Suprapubic skin (tissue), 4 donors: ENCODE data around the gene CTU2. TPM values are rescaled to one million over a fixed set of nuclear protein-coding genes. Genes with fewer than 3 reads are reported as not detected.

Source experiments
- DNase-seq, 2 donors: peaks; one replicate each; pipeline ENCODE4 v3.0.0-alpha.2; 2019; ENCODE audit warnings: low spot score in 2 of 2
- H3K27ac ChIP-seq: fragments of 200-600 bp; sonication (generic); one replicate; pipeline ENCODE4 v1.5.1; 2019
- H3K27me3 ChIP-seq: fragments of 200-600 bp; sonication (generic); one replicate; pipeline ENCODE4 v1.5.1; 2019
- H3K36me3 ChIP-seq: fragments of 200-600 bp; sonication (generic); one replicate; pipeline ENCODE4 v1.5.1; 2019
- H3K4me1 ChIP-seq: fragments of 200-600 bp; sonication (generic); one replicate; pipeline ENCODE4 v1.5.1; 2019
- H3K4me3 ChIP-seq: fragments of 200-600 bp; sonication (generic); one replicate; pipeline ENCODE4 v1.5.1; 2019; ENCODE audit warnings: mild to moderate bottlenecking
- H3K9me3 ChIP-seq: fragments of 200-600 bp; sonication (generic); one replicate; pipeline ENCODE4 v1.5.1; 2019
- EP300 ChIP-seq: sonication (generic); formaldehyde crosslinking; IDR thresholded peaks from one replicate; pipeline ENCODE4 v1.6.1; 2017; ENCODE audit warnings: antibody characterized with exemption
- POLR2A ChIP-seq, 2 donors: fragments of 450-650 bp; IDR thresholded peaks; one replicate each; pipeline ENCODE4 v1.6.1; 2017; ENCODE audit warnings: antibody characterized with exemption in 2 of 2, mild to moderate bottlenecking in 2 of 2, moderate library complexity in 2 of 2
- POLR2AphosphoS5 ChIP-seq, 3 donors: sonication (generic); formaldehyde crosslinking; IDR thresholded peaks; one replicate each; pipeline ENCODE4 v1.6.1; 2017; ENCODE audit warnings: antibody characterized with exemption in 3 of 3
- WGBS: methylation state at CpG from one replicate; pipeline ENCODE4 v1.1.5; 2018; 5-methylcytosine and 5-hydroxymethylcytosine counted together
- total RNA-seq, 4 donors: library from RNA; depleted of rRNA; stranded (reverse); fragments of >200 nt; gene quantifications; one replicate each; pipeline ENCODE4 v1.1.0, GENCODE V29; 2016
- TF ChIP-seq, protein P1 (sequence below), 2 donors: fragments of 200-600 bp in 1 of 2; fragments of 450-650 bp in 1 of 2; sonication (generic) in 1 of 2; IDR thresholded peaks; one replicate each; pipeline ENCODE4 v1.5.1; 2016 to 2019; ENCODE audit warnings: antibody characterized with exemption in 2 of 2, mild to moderate bottlenecking in 1 of 2, moderate library complexity in 1 of 2

Gene CTU2
- total RNA-seq, 4 donors from 2014 or later, result 7.8 to 17.8 (median 10.9) TPM

DNA sequence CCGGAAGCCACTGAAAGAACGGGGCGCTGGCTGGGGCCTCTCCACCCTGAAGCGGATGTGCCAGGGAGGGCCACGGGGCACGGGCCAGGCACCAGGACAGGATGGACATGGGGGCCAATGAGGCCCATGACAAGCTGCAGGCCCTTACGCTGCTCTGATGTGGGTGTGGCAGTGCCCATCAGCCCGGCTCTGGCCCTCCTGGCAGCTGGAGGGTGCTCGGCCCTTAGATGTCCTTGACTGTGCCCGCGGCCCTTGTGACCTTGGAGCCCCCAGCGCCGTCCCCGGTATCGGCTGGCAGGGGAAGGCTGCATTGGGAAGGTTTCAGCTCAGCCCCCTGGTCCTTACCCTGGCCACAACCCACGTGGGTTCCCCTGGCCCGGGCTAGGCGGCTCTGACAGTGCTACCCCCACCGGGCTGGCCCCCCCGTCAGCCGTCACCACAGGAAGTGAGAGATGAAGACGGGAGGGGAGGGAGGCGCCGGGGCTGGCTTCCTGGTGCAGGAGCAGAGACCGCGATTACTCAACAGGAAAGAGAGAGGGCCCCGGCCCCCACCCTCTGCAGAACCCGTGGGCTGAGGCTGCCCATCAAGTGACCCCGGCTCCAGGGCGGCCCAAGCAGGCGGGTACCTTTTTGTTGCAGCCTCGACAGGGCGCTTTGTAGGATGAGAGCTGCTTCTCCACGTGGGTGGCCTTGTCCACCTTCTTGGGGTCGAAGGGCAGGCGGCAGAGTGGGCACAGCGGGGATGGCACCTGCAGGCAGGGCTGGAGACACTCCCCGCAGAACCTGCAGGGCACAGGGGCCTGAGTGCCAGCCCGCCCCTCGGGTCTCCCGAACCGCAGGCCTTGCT is 5.4 kb upstream of the CTU2 start:
- peaks cover 51% of the 10 kb centered on the region for H3K36me3 ChIP-seq
- H3K9me3 ChIP-seq, result no peaks in the 10 kb centered on the region
- peak; percentile 93 to 97 for DNase-seq
- no peaks in the 10 kb centered on the region for H3K27me3 ChIP-seq
- peak overlapping the region; percentile 11 for H3K4me3 ChIP-seq
- 66% methylated on average over 17 of the region's 42 CpGs for WGBS
- H3K27ac ChIP-seq, result no peak overlapping the region
- H3K4me1 ChIP-seq, result peaks cover 49% of the 10 kb centered on the region
- TF ChIP-seq, protein P1, sequence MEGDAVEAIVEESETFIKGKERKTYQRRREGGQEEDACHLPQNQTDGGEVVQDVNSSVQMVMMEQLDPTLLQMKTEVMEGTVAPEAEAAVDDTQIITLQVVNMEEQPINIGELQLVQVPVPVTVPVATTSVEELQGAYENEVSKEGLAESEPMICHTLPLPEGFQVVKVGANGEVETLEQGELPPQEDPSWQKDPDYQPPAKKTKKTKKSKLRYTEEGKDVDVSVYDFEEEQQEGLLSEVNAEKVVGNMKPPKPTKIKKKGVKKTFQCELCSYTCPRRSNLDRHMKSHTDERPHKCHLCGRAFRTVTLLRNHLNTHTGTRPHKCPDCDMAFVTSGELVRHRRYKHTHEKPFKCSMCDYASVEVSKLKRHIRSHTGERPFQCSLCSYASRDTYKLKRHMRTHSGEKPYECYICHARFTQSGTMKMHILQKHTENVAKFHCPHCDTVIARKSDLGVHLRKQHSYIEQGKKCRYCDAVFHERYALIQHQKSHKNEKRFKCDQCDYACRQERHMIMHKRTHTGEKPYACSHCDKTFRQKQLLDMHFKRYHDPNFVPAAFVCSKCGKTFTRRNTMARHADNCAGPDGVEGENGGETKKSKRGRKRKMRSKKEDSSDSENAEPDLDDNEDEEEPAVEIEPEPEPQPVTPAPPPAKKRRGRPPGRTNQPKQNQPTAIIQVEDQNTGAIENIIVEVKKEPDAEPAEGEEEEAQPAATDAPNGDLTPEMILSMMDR (IDR thresholded peaks at IDR 0.05), result no peak
- TF ChIP-seq EP300 (no peak), POLR2AphosphoS5 (IDR thresholded peaks at IDR 0.05) (no peak), POLR2A (IDR thresholded peaks at IDR 0.05) (no peak)

GRCh38 chr16:88701581-88702370 is 4.5 kb upstream of the CTU2 start:
- 64% methylated on average over 14 of the region's 30 CpGs for whole genome bisulfite sequencing
- peaks cover 52% of the 10 kb centered on the region for H3K4me1 ChIP-seq

GRCh38 chr16:88702371-88703210 is 3.7 kb upstream of the CTU2 start:
- no peak for DNase-seq
- H3K27ac ChIP-seq, result no peak overlapping the region
- TF ChIP-seq, protein P1 (IDR thresholded peaks at IDR 0.05), result no peak
- TF ChIP-seq EP300 (no peak), POLR2AphosphoS5 (IDR thresholded peaks at IDR 0.05) (no peak), POLR2A (IDR thresholded peaks at IDR 0.05) (no peak)
- 81% methylated on average over 29 of the region's 31 CpGs for WGBS
- H3K4me3 ChIP-seq, result no peak overlapping the region
- peaks cover 60% of the 10 kb centered on the region for H3K4me1 ChIP-seq
- H3K36me3 ChIP-seq, result peaks cover 34% of the 10 kb centered on the region
- no peaks in the 10 kb centered on the region for H3K27me3 ChIP-seq
- no peaks in the 10 kb centered on the region for H3K9me3 ChIP-seq

More at GRCh38 chr16:88701581-88702370, 4.5 kb upstream of the CTU2 start:
- peak overlapping the region; percentile 11 for H3K4me3 ChIP-seq
- no peak overlapping the region for H3K27ac ChIP-seq
- DNase-seq, result no peak
- no peaks in the 10 kb centered on the region for H3K9me3 ChIP-seq
- H3K27me3 ChIP-seq, result no peaks in the 10 kb centered on the region
- H3K36me3 ChIP-seq, result peaks cover 42% of the 10 kb centered on the region
- TF ChIP-seq EP300 (no peak), POLR2AphosphoS5 (IDR thresholded peaks at IDR 0.05) (no peak), POLR2A (IDR thresholded peaks at IDR 0.05) (no peak)
- TF ChIP-seq, protein P1 (IDR thresholded peaks at IDR 0.05), result no peak

DNA sequence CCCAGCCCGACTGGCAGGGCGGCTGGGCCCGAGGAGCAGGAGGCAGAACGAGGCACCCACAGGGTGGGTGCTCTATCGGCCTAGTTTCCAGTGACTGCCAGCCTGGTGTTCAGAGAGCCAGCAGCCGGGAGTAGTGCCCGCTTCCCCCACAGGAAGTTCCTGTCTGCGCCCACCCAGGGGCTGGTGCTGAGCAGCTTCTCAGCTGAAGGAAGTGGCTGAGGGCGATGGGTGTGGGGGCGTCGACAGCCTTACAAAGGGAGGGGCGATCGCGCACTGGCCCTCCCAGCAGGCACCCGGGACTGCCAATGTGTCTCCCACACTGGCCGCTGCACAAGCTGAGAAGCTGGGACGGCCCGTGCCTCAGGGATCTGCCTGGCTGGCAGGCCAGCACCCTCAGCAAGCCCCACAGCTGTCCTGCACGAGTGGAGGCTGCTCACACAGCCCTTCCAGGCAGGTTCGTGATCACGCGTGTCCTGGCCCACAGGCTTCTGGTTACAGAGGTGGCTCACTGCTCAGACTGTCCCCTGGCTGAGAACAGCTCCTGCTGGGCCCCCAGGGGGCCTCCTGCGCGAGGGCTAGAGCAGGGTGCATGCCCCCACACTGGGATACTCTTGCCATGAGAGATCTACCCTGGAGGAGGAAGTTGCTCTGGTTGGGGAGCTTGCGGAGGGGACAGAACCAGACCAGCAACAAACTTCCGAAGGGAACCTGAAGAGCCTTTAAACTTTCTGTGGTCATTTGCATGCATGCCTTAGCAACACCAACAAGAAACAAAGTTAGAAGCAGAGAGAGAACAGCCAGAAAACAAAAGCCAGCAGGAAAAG is 2.6 kb upstream of the CTU2 start:
- no peak for DNase-seq
- WGBS, result 72% methylated on average over 15 of the region's 26 CpGs
- Histone ChIP-seq H3K27me3 (no peaks in the 10 kb centered on the region), H3K9me3 (no peaks in the 10 kb centered on the region), H3K4me1 (peaks cover 67% of the 10 kb centered on the region), H3K4me3 (peak overlapping the region; percentile 12), H3K36me3 (peaks cover 23% of the 10 kb centered on the region), H3K27ac (peak overlapping the region; percentile 12)
- TF ChIP-seq, protein P1 (IDR thresholded peaks at IDR 0.05), result no peak
- TF ChIP-seq EP300, result no peak
- TF ChIP-seq POLR2AphosphoS5 (IDR thresholded peaks at IDR 0.05), result no peak
- TF ChIP-seq POLR2A (IDR thresholded peaks at IDR 0.05), result no peak
